ENCODE data around the gene UGT1A4.
"Not testable (repeated sequence)": the region's sequence is repeated elsewhere in the genome, so short reads cannot be mapped to it uniquely, and the experiment has no call there.

The UGT1A4 gene

GRCh38 chr2:233728723-233729301 is 10.3 kb downstream of the UGT1A4 start, which contains the start of gene UGT1A3:
UGT1A3 (plus strand) TSS chr2:233729042; CDS start chr2:233729127, 85 bp downstream.
- no peak for DNase-seq (ENCODE audit: low read depth)
- no peak within 1 kb of the TSS for H3K4me3 ChIP-seq (ENCODE audit: low read length)
- TF ChIP-seq, protein P1, sequence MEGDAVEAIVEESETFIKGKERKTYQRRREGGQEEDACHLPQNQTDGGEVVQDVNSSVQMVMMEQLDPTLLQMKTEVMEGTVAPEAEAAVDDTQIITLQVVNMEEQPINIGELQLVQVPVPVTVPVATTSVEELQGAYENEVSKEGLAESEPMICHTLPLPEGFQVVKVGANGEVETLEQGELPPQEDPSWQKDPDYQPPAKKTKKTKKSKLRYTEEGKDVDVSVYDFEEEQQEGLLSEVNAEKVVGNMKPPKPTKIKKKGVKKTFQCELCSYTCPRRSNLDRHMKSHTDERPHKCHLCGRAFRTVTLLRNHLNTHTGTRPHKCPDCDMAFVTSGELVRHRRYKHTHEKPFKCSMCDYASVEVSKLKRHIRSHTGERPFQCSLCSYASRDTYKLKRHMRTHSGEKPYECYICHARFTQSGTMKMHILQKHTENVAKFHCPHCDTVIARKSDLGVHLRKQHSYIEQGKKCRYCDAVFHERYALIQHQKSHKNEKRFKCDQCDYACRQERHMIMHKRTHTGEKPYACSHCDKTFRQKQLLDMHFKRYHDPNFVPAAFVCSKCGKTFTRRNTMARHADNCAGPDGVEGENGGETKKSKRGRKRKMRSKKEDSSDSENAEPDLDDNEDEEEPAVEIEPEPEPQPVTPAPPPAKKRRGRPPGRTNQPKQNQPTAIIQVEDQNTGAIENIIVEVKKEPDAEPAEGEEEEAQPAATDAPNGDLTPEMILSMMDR (IDR thresholded peaks at IDR 0.05; ENCODE audit: insufficient read depth, low read depth, low read length, missing control alignments) = no peak

DNA sequence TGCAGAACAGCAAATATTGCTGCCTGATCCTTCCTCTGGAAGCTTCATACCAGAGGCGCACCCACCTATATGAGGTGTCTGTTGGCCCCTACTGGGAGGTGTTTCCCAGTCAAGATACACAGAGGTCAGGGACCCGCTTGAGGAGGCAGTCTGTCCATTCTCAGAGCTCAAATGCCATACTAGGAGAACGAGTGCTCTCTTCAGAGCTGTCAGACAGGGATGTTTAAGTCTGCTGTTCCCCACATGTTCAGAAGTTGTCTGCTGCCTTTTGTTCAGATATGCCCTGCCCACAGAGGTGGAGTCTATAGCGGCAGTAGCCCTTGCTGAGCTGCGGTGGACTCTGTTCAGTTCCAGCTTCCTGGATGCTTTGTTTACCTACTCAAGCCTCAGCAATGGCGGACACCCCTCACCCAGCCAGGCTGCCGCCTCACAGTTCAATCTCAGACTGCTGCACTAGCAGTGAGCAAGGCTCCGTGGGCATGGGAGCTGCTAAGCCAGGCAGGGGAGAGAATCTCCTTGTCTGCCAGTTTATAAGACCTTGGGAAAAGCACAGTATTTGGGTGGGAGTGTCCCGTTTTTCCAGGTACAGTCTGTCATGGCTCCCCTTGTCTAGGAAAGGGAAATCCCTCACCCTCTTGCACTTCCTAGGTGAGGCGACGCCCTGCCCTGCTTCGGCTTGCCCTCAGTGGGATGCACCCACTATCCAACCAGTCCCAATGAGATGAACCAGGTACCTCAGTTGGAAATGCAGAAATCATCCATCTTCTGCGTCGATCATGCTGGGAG is 18.5 kb downstream of the UGT1A4 start:
- DNase-seq (ENCODE audit: low read depth); H3K4me3 ChIP-seq (ENCODE audit: low read length): not testable (repeated sequence)

GRCh38 chr2:233740870-233741269 is 22.3 kb downstream of the UGT1A4 start:
- TF ChIP-seq, protein P1 (IDR thresholded peaks at IDR 0.05; ENCODE audit: insufficient read depth, low read depth, low read length, missing control alignments) = no peak
- DNase-seq (ENCODE audit: low read depth) = no peak

GRCh38 chr2:233743464-233744259 is 25.1 kb downstream of the UGT1A4 start:
- no peak for DNase-seq (ENCODE audit: low read depth)
- TF ChIP-seq, protein P1 (IDR thresholded peaks at IDR 0.05; ENCODE audit: insufficient read depth, low read depth, low read length, missing control alignments) = no peak
- no peak overlapping the region for H3K4me3 ChIP-seq (ENCODE audit: low read length)

More at GRCh38 chr2:233740870-233741269, 22.3 kb downstream of the UGT1A4 start:
- H3K4me3 ChIP-seq (ENCODE audit: low read length) = no peak overlapping the region

DNA sequence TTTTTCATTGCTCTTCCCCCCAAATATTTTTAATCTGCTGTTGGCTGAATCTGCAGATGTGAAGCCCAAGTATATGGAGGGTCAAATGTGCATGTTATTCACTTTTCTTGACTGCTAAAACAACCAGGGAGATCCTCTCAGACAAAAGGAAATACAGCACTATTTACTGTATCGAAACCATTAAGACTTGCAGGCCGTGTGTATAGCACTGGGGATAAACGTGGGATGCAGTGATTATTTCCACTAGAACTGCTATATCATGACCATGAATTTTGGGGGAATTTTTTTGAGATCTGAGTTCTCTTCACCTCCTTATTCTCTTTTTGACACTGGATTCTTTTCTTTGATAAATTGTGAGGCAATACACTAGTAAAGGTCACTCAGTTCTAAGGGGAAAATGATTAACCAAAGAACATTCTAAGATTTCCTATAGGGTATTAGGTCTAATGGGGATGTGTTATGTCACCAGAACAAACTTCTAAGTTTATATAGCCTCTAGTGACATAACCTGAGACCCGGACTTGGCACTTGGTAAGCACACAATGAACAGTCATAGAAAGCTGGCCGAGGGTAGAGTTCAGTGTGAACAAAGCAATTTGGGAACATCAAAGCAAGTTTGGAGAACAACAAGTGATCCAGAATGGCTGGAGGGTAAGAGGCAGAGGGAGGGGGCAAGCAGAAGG is 26.7 kb downstream of the UGT1A4 start:
- H3K4me3 ChIP-seq (ENCODE audit: low read length) = no peak overlapping the region
- TF ChIP-seq, protein P1 (IDR thresholded peaks at IDR 0.05; ENCODE audit: insufficient read depth, low read depth, low read length, missing control alignments) = no peak
- no peak for DNase-seq (ENCODE audit: low read depth)

DNA sequence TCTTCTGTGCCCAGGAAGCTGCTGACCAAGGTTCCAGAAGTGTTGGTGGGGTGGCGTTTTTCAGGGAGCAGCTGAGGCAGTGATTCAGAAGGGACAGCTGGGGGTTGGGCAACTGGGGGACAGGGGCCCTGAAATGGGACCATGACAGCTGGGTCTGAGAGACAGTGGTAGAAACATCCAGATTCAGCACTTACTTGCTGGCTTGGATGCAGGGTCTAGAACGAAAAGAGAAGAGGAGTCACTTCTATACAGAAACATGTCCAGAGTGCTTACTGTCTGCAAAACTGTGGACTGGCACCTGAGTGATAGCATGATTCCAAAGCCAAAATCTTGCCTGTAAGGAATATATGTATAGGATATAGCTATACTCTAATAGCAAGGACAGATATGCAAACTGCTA is 27.3 kb downstream of the UGT1A4 start:
- H3K4me3 ChIP-seq (ENCODE audit: low read length); DNase-seq (ENCODE audit: low read depth): not testable (repeated sequence)

GRCh38 chr2:233746475-233747282 is 28.1 kb downstream of the UGT1A4 start:
- DNase-seq (ENCODE audit: low read depth) = no peak
- H3K4me3 ChIP-seq (ENCODE audit: low read length) = no peak overlapping the region
- TF ChIP-seq, protein P1 (IDR thresholded peaks at IDR 0.05; ENCODE audit: insufficient read depth, low read depth, low read length, missing control alignments) = no peak

Measured in epithelial cell of esophagus (primary cell).